Keratinocyte (primary cell): ENCODE data around the gene MIEN1.

Experiments
- CTCF ChIP-seq, 3 experiments: IDR thresholded peaks in 1 of 3; conservative IDR thresholded peaks in 1 of 3; optimal IDR thresholded peaks in 1 of 3; 2 replicates in 2 of 3; 3 replicates in 1 of 3; pipeline versions ENCODE3 to v1.5.1; 2011; ENCODE audit warnings: low read length in 3 of 3, mild to moderate bottlenecking in 3 of 3, moderate library complexity in 2 of 3, control low read depth in 1 of 3, inconsistent platforms in 1 of 3; ENCODE audit not compliant: insufficient read depth in 2 of 3; ENCODE audit errors: extremely low read depth in 1 of 3
- EZH2 ChIP-seq: IDR thresholded peaks from one replicate; pipeline ENCODE4 v1.6.1; 2012; ENCODE audit warnings: inconsistent platforms, mild to moderate bottlenecking, low read length, moderate library complexity

GRCh38 chr17:39688945-39689344 is 41.4 kb downstream of the MIEN1 start:
- TF ChIP-seq CTCF (optimal IDR thresholded peaks at IDR 0.05 in 1 of 3, IDR thresholded peaks at IDR 0.05 in 1 of 3, conservative IDR thresholded peaks at IDR 0.05 in 1 of 3; ENCODE audit: extremely low read depth in 1 of 3, insufficient read depth in 2 of 3, low read length in 3 of 3) (peak in 1 of 3 experiments; percentile 16), EZH2 (no peak)
